Cardiac fibroblast (primary cell): Measurements from ENCODE around the gene PAQR6.

ENCODE experiments used
- DNase-seq, 2 donors: peaks; one replicate each; pipeline versions ENCODE4 v3.0.0 to v3.0.0-alpha.2; 2010; ENCODE audit warnings: low read depth in 2 of 2
- H3K4me3 ChIP-seq, 2 donors: replicated peaks in 1 of 2; 1 replicate in 1 of 2; 2 replicates in 1 of 2; pipeline ENCODE4 v1.5.1; 2011; ENCODE audit warnings: low read depth in 2 of 2, low read length in 2 of 2, mild to moderate bottlenecking in 2 of 2, moderate library complexity in 1 of 2
- TF ChIP-seq, protein P1 (sequence below): IDR thresholded peaks from one replicate; pipeline ENCODE4 v1.5.1; 2011; ENCODE audit warnings: low read depth, mild to moderate bottlenecking, low read length, inconsistent platforms

The PAQR6 gene

DNA sequence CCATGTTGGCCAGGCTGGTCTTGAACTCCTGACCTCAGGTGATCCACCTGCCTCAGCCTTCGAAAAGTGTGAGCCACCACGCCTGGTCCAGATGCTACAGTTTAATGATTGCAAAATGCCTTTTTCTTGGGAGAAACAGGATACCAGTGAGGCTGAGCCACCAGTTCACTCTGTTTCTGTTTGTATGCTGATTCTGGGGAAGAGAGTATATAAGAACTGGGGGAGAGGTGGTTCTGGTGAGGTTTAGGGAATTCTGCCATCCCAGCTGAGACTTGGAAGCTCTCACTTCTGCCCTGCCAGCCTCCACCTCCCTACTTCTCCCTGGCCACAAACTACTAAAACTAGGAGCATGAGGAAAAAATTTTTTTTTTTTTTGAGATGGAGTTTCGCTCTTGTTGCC lies 43.2 kb downstream of the PAQR6 start:
- no peak overlapping the region for H3K4me3 ChIP-seq
- TF ChIP-seq, protein P1, sequence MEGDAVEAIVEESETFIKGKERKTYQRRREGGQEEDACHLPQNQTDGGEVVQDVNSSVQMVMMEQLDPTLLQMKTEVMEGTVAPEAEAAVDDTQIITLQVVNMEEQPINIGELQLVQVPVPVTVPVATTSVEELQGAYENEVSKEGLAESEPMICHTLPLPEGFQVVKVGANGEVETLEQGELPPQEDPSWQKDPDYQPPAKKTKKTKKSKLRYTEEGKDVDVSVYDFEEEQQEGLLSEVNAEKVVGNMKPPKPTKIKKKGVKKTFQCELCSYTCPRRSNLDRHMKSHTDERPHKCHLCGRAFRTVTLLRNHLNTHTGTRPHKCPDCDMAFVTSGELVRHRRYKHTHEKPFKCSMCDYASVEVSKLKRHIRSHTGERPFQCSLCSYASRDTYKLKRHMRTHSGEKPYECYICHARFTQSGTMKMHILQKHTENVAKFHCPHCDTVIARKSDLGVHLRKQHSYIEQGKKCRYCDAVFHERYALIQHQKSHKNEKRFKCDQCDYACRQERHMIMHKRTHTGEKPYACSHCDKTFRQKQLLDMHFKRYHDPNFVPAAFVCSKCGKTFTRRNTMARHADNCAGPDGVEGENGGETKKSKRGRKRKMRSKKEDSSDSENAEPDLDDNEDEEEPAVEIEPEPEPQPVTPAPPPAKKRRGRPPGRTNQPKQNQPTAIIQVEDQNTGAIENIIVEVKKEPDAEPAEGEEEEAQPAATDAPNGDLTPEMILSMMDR = no peak
- peak in 1 of 2 donors; percentile 57 for DNase-seq

DNA sequence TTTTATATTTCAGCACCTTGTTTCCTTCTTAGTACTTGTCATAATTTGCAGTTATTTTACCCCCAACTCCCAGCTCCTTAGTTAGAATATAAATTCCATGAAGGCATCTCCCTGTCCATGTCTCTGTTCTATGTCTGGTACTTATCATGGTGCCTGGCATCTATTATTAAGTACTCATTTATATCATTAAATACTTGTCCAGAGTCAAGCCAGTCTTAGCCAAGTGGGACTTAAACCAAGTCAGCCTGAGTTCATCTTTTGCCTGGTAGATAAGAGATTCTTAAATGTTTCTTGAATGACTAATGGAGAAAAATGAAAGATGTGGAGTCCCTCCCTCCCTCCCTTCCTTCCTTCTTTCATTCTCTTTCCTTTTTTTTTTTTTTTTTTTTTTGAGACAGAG lies 44.5 kb downstream of the PAQR6 start:
- no peak overlapping the region for H3K4me3 ChIP-seq
- TF ChIP-seq, protein P1 = no peak
- DNase-seq = peak; percentile 59 to 86

DNA sequence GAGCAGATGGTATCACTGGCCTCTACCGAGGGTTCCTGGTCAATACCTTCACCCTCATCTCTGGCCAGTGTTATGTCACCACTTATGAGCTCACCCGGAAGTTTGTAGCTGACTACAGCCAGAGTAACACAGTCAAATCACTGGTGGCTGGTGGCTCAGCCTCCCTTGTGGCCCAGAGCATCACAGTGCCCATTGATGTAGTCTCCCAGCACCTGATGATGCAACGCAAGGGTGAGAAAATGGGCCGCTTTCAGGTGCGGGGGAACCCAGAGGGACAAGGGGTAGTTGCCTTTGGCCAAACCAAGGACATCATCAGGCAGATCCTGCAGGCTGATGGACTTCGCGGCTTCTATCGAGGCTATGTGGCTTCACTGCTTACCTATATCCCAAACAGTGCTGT lies 47.8 kb downstream of the PAQR6 start:
- DNase-seq = no peak
- H3K4me3 ChIP-seq = no peak overlapping the region
- TF ChIP-seq, protein P1 = no peak

DNA sequence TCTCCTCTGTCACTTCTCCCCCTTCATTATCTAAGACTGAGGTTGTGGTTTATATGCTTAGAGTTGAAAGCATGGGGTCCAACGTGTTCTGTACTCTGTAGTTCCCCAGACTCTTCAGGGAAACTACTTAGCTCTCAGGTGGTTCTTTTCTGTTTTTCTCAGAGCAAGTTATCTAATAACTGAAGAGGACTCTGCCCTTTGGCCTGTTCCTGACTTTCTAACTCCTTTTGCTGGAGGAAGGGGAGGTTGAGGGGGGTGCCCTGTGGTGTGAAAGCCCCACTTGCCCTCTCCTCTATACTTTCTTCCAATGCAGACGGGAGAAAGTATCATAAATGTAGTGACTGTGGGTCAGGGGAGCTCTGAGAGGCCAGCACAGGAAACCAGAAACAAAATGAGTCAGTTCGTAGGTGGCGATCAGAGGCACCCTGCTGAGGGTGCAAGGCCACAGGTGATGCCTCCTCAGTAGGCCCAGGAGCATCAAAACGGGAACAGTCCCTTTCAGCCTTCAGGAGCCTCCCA lies 49.0 kb downstream of the PAQR6 start:
- no peak for DNase-seq
- TF ChIP-seq, protein P1 = no peak
- H3K4me3 ChIP-seq = no peak overlapping the region

DNA sequence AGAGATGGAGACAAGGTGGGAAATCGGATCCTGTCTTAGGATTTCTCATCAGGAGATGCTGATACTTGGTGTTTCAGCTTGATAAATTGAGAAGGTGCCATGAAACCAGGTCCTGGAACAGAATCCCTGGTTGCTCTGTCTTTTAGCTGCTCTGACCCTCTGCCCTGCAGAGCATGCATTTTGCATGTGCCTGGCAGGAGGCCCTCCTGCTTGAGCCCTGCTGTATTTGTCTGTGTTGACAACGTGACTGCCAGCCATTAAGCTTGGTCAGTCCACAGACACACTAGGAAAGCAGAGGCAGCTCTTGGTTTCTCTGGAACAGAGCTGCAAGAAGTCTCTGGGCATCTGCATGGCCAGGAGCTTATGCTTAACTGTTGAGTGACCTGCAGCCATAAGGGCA lies 51.4 kb downstream of the PAQR6 start:
- H3K4me3 ChIP-seq = no peak overlapping the region
- DNase-seq = no peak
- TF ChIP-seq, protein P1 = no peak

DNA sequence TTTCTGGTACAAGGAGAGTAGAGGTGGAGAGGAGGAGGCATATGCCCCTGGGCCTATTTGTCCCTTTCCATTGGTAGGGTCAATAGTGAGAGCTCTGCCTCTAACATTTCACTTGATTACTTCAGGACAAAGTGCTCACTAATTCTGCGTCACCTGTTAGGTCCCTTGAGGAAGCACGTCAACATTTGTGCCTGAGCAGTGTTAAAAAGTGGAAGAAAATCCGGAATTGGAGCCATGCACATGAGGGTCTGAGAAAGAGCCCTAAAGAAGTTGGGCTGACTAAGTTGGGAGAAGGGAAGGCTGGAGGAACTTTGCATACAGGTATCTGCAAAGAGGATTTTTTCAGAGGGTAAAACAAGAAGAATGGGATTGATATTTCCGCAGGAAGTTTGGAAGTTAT lies 52.0 kb downstream of the PAQR6 start:
- no peak for DNase-seq
- TF ChIP-seq, protein P1 = no peak
- no peak overlapping the region for H3K4me3 ChIP-seq

DNA sequence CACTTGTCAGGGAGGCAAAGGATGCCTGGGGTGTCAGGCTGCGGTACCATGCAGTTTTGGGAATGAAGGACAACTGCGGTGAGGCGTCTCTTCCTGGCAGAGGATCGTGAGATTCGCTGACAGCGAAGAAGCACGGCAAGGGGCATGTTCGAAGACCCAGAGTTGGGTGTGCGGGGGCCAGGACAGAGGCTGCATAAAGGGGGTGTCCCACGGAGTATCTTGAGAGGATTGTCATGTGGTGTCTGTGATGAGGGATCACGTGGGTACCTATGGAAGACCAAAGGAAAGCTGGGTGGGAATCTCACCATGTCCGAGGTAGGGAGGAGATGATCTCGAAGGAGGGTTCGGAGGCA lies 53.6 kb downstream of the PAQR6 start:
- DNase-seq = peak in 1 of 2 donors; percentile 19
- TF ChIP-seq, protein P1 = no peak
- H3K4me3 ChIP-seq = peak overlapping the region; percentile 96 to 99
